ENCODE measurements around the gene AKAP7. TPM values are rescaled to one million over a fixed set of nuclear protein-coding genes. Genes with fewer than 3 reads are reported as not detected.
A peak's percentile ranks its signal among the peaks of the same experiment; 100 is the strongest.
"Not testable (repeated sequence)": the region's sequence is repeated elsewhere in the genome, so short reads cannot be mapped to it uniquely, and the experiment has no call there.

The AKAP7 gene
- total RNA-seq, 1 donor from 2014 or later = 10.3 TPM

- DNase-seq (no peak), ATAC-seq (ENCODE audit: poor library complexity) (no peak)
- intact Hi-C loops (cut with DNase I) = no loop called here
These were observed 91.3 kb downstream of the AKAP7 start for GRCh38 chr6:131226459-131227157.

- intact Hi-C loops (cut with DNase I) = no loop called here
- ATAC-seq (ENCODE audit: poor library complexity) (no peak), DNase-seq (no peak)
These were observed 91.9 kb downstream of the AKAP7 start for GRCh38 chr6:131227158-131227543.

GRCh38 chr6:131231103-131231502, 95.8 kb downstream of the AKAP7 start:
- ATAC-seq (ENCODE audit: poor library complexity) = no peak
- intact Hi-C loops (cut with DNase I) = no loop called here
- DNase-seq = no peak

- ATAC-seq (ENCODE audit: poor library complexity) (no peak), DNase-seq (no peak)
- intact Hi-C loops (cut with DNase I) = no loop called here
These were observed 96.6 kb downstream of the AKAP7 start for GRCh38 chr6:131231891-131232290.

GRCh38 chr6:131244942-131245341, 109.7 kb downstream of the AKAP7 start:
- DNase-seq = no peak
- ATAC-seq (ENCODE audit: poor library complexity) = no peak
- intact Hi-C loops (cut with DNase I) = no loop called here

- intact Hi-C loops (cut with DNase I) = no loop called here
- peak; percentile 64 for DNase-seq
- ATAC-seq (ENCODE audit: poor library complexity) = peak; percentile 98
These were observed 114.9 kb downstream of the AKAP7 start for GRCh38 chr6:131250122-131250521.

- no peak for ATAC-seq (ENCODE audit: poor library complexity)
These were observed 115.7 kb downstream of the AKAP7 start for GRCh38 chr6:131250936-131251335.

GRCh38 chr6:131251590-131252199, 116.4 kb downstream of the AKAP7 start:
- peak; percentile 59 for ATAC-seq (ENCODE audit: poor library complexity)
- intact Hi-C loops (cut with DNase I) = no loop called here
- no peak for DNase-seq

More at GRCh38 chr6:131250936-131251335, 115.7 kb downstream of the AKAP7 start:
- intact Hi-C loops (cut with DNase I) = no loop called here
- DNase-seq = no peak

GRCh38 chr6:131255434-131255833, 120.2 kb downstream of the AKAP7 start:
- ATAC-seq (ENCODE audit: poor library complexity) = no peak
- intact Hi-C loops (cut with DNase I) = no loop called here
- no peak for DNase-seq

- DNase-seq = no peak
- intact Hi-C loops (cut with DNase I) = no loop called here
- ATAC-seq (ENCODE audit: poor library complexity) = no peak
These were observed 120.6 kb downstream of the AKAP7 start for GRCh38 chr6:131255911-131256310.

GRCh38 chr6:131257104-131257503, 121.8 kb downstream of the AKAP7 start:
- no peak for DNase-seq
- ATAC-seq (ENCODE audit: poor library complexity) = no peak

GRCh38 chr6:131258010-131258652, 122.9 kb downstream of the AKAP7 start:
- ATAC-seq (ENCODE audit: poor library complexity) (no peak), DNase-seq (no peak)
- intact Hi-C loops (cut with DNase I) = no loop called here

More at GRCh38 chr6:131257104-131257503, 121.8 kb downstream of the AKAP7 start:
- intact Hi-C loops (cut with DNase I) = no loop called here

GRCh38 chr6:131258816-131259476, 123.7 kb downstream of the AKAP7 start:
- DNase-seq = no peak
- ATAC-seq (ENCODE audit: poor library complexity) = peak; percentile 63
- intact Hi-C loops (cut with DNase I) = no loop called here

- intact Hi-C loops (cut with DNase I); ATAC-seq (ENCODE audit: poor library complexity); DNase-seq: not testable (repeated sequence)
These were observed 125.7 kb downstream of the AKAP7 start for GRCh38 chr6:131260960-131261359.

GRCh38 chr6:131262060-131262459, 126.8 kb downstream of the AKAP7 start:
- ATAC-seq (ENCODE audit: poor library complexity) (no peak), DNase-seq (no peak)
- intact Hi-C loops (cut with DNase I) = no loop called here

GRCh38 chr6:131265939-131266338, 130.7 kb downstream of the AKAP7 start:
- ATAC-seq (ENCODE audit: poor library complexity) = no peak
- intact Hi-C loops (cut with DNase I) = no loop called here
- DNase-seq = no peak

GRCh38 chr6:131268303-131268702, 133.0 kb downstream of the AKAP7 start:
- DNase-seq = no peak
- intact Hi-C loops (cut with DNase I) = no loop called here
- ATAC-seq (ENCODE audit: poor library complexity) = no peak

- intact Hi-C loops (cut with DNase I) = no loop called here
- DNase-seq = no peak
- no peak for ATAC-seq (ENCODE audit: poor library complexity)
These were observed 134.5 kb downstream of the AKAP7 start for GRCh38 chr6:131269565-131270391.

GRCh38 chr6:131270534-131270933, 135.3 kb downstream of the AKAP7 start:
- intact Hi-C loops (cut with DNase I) = no loop called here
- ATAC-seq (ENCODE audit: poor library complexity) (no peak), DNase-seq (no peak)

Data from Right ventricle myocardium superior (tissue), 1 donor.